Caki2 (cell line): Measurements from ENCODE around the gene UPP2. TPM values are rescaled to one million over a fixed set of nuclear protein-coding genes. Genes with fewer than 3 reads are reported as not detected.

ENCODE experiments used
- DNase-seq: peaks from one replicate; pipeline ENCODE4 v3.0.0-alpha.2; 2015; ENCODE audit warnings: low read depth
- in situ Hi-C: cut with HindIII; loops from 2 replicates; pipeline ENCODE4 v1.10.0; 2016; ENCODE audit warnings: low sequenced_read_pairs, low pct_unique_long_range_greater_than_20kb, mixed read lengths
- total RNA-seq: library from RNA; depleted of rRNA; stranded (reverse); fragments of >200 nt; shearing (Covaris generic); gene quantifications from 2 replicates; pipeline ENCODE4 v1.2.3, GENCODE V29; 2014; ENCODE audit warnings: low replicate concordance; rRNA removed

UPP2 gene
- total RNA-seq, 1 experiment from 2014 or later, result not detected

- peak; percentile 25 for DNase-seq
- in situ Hi-C loops, result no loop called here
Observed at GRCh38 chr2:158181171-158181570, 79.5 kb downstream of the UPP2 start.

- peak; percentile 22 for DNase-seq
- in situ Hi-C loops, result no loop called here
Observed at GRCh38 chr2:158182676-158183295, 81.1 kb downstream of the UPP2 start.

GRCh38 chr2:158184001-158184400 lies 82.3 kb downstream of the UPP2 start:
- in situ Hi-C loops, result no loop called here
- DNase-seq, result no peak

DNA sequence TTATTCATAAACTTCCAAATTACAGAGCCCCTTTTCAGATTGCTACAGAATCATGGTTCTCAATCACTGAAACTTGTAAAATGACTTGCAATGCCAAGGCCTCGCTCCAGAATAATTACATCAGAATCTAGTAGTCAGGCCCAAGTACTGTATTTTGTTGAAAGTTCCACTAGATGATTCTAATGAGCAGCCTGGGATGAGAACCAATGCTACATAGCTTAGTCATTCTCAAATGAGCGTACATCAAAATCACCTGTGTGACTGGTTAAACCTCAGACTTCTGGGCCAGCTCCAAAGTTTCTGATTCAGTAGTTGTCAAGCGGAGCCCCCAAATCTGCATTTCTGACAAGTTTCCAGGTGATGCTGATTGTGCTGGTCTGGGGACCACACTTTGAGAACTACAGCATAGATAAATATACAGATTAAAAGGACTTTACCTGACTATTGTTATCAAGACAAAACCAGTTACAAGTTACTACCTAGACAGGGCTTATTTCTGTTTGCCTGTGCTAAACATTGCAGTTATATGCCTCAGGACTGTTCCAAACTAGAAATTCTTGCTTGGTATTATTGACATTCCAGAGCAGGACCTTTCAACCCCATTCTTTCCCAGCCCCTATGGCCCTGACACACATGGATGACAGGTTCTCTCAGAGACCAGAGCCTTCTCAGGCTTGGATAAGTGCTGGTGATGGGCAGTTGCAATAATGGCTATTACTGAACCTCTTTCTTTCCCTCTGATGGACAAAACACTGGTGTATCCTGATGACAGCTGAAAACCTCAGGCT lies 83.1 kb downstream of the UPP2 start:
- peak; percentile 24 for DNase-seq
- in situ Hi-C loops, result no loop called here

Other genes starting within 250 kb of the UPP2 start
- gene ACVR1, start 225.5 kb upstream of the UPP2 start, total RNA-seq, result 8.1 and 17.1 TPM in 2 replicates